SK-N-SH (cell line): ENCODE measurements around the gene KNDC1.

ENCODE experiments used
- CTCF ChIP-seq: fragments of 200-600 bp; sonication (generic); IDR thresholded peaks from 2 replicates; pipeline ENCODE4 v1.6.1; 2017; ENCODE audit warnings: antibody characterized with exemption, mild to moderate bottlenecking, moderate library complexity
- EZH2phosphoT487 ChIP-seq: fragments of 200-600 bp; sonication (generic); IDR thresholded peaks from 2 replicates; pipeline ENCODE4 v1.6.1; 2017; ENCODE audit warnings: low read depth, mixed run types, mild to moderate bottlenecking, antibody characterized with exemption, moderate library complexity, borderline replicate concordance
- POLR2AphosphoS5 ChIP-seq: IDR thresholded peaks from 2 replicates; pipeline ENCODE4 v1.6.1; 2012; ENCODE audit warnings: low read depth, low read length
- REST ChIP-seq: IDR thresholded peaks from 2 replicates; pipeline ENCODE4 v1.6.1; 2012; ENCODE audit warnings: mild to moderate bottlenecking, low read depth, low read length, moderate library complexity

GRCh38 chr10:133212853-133213494 is 53.0 kb downstream of the KNDC1 start:
- TF ChIP-seq CTCF = no peak
- no peak for TF ChIP-seq REST
- TF ChIP-seq POLR2AphosphoS5 = no peak
- no peak for TF ChIP-seq EZH2phosphoT487
